Measurements from ENCODE around the gene HSPA1B.

DNA sequence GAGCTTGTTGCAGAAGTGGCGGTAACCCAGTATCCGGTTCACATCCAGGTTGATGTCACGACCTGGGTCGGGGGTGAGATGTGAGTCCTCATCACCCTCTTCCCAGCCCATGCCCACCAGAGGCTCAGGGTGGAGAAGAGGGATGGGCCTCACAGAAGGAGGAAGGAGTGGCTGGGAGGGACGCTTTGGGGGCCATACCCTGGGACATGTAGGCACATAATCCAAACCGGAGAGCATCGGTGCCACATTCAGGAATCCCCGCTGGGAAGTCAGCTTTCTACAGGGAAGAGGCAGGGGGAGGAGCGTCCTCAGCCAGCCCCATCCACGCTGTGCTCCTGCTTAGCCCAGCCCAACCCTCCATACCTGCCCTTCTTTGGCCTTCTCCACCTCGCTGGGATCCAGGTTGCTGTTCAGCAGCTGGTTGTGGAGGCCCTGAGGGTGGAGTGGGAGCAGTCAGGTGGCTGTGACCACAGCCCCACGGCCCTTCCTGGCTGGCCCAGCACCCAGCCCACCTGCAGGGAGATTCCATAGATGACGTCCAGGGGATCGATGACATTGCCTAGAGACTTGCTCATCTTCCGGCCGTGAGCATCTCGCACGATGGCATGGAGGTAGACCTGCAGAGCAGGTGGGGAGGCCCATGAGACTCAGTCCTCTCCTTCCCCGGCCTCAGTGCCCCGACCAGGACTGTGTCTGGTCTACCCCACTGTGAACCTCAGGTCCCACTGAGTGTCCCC is 46.9 kb upstream of the HSPA1B start:
- no peak for TF ChIP-seq EZH2 (IDR thresholded peaks at IDR 0.05; ENCODE audit: low read length, missing control alignments)
- TF ChIP-seq, protein P1, sequence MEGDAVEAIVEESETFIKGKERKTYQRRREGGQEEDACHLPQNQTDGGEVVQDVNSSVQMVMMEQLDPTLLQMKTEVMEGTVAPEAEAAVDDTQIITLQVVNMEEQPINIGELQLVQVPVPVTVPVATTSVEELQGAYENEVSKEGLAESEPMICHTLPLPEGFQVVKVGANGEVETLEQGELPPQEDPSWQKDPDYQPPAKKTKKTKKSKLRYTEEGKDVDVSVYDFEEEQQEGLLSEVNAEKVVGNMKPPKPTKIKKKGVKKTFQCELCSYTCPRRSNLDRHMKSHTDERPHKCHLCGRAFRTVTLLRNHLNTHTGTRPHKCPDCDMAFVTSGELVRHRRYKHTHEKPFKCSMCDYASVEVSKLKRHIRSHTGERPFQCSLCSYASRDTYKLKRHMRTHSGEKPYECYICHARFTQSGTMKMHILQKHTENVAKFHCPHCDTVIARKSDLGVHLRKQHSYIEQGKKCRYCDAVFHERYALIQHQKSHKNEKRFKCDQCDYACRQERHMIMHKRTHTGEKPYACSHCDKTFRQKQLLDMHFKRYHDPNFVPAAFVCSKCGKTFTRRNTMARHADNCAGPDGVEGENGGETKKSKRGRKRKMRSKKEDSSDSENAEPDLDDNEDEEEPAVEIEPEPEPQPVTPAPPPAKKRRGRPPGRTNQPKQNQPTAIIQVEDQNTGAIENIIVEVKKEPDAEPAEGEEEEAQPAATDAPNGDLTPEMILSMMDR (conservative IDR thresholded peaks at IDR 0.05 in 1 of 2, IDR thresholded peaks at IDR 0.05 in 1 of 2; ENCODE audit: low read depth in 1 of 2, low read length in 2 of 2) = no peak

Measured in fibroblast of lung (primary cell).